B cell (primary cell): ENCODE results near the gene KCNK7. TPM values are rescaled to one million over a fixed set of nuclear protein-coding genes. Genes with fewer than 3 reads are reported as not detected.

Source experiments
- ATAC-seq: fragments of 200-7000 bp; cut with Tn5 transposase; one replicate; pipeline ENCODE4 v1.10.0; 2021; ENCODE audit warnings: low read depth, mild to moderate bottlenecking, moderate number of reproducible peaks, moderate library complexity
- CTCF ChIA-PET: fragments of 350-600 bp; sonication (Branson Sonifier 250); formaldehyde crosslinking; loops from one replicate; lab custom pipeline; 2021; ENCODE audit warnings: antibody characterized with exemption, inconsistent platforms; lab: Charles Lee
- POLR2A ChIA-PET: fragments of 350-600 bp; sonication (Branson Sonifier 250); formaldehyde crosslinking; loops from one replicate; lab custom pipeline; 2021; ENCODE audit warnings: antibody characterized with exemption; lab: Charles Lee
- DNase-seq: peaks from one replicate; pipeline ENCODE4 v3.0.0; 2013
- H2AFZ ChIP-seq: 2 replicates; pipeline ENCODE4 v1.6.1; 2012; ENCODE audit warnings: mild to moderate bottlenecking, low read depth, low read length; ENCODE audit not compliant: insufficient read depth, poor library complexity, severe bottlenecking
- H3K27ac ChIP-seq, 2 donors: 1 replicate in 1 of 2; 2 replicates in 1 of 2; pipeline ENCODE4 v1.5.1; 2012 to 2013; ENCODE audit warnings: low read length in 2 of 2, mild to moderate bottlenecking in 2 of 2, moderate library complexity in 1 of 2
- H3K27me3 ChIP-seq, 4 experiments: fragments of 200-600 bp in 1 of 4; sonication (generic) in 1 of 4; replicated peaks in 1 of 4; 1 replicate in 2 of 4; 2 replicates in 2 of 4; pipeline versions ENCODE4 v1.6.1 to v1.7.0; 2013 to 2016; ENCODE audit warnings: low read length in 3 of 4, mild to moderate bottlenecking in 2 of 4, mixed read lengths in 1 of 4, moderate library complexity in 1 of 4; ENCODE audit not compliant: insufficient read depth in 4 of 4, control insufficient read depth in 3 of 4; ENCODE audit errors: control extremely low read depth in 1 of 4
- H3K36me3 ChIP-seq, 2 experiments: replicated peaks in 1 of 2; 1 replicate in 1 of 2; 2 replicates in 1 of 2; pipeline versions ENCODE4 v1.6.1 to v1.7.1; 2013; ENCODE audit warnings: low read length in 1 of 2; ENCODE audit not compliant: insufficient read depth in 2 of 2, control insufficient read depth in 1 of 2; ENCODE audit errors: control extremely low read depth in 1 of 2, extremely low read depth in 1 of 2
- H3K4me1 ChIP-seq, 2 donors: fragments of 200-600 bp in 1 of 2; sonication (generic) in 1 of 2; 1 replicate in 1 of 2; 2 replicates in 1 of 2; pipeline versions ENCODE4 v1.5.1 to v1.6.1; 2013 to 2017; ENCODE audit warnings: low read length in 2 of 2; ENCODE audit not compliant: control insufficient read depth in 2 of 2, insufficient read depth in 2 of 2
- H3K4me2 ChIP-seq: replicated peaks from 2 replicates; pipeline ENCODE3; 2012; ENCODE audit warnings: mild to moderate bottlenecking, low read depth, low read length; ENCODE audit not compliant: poor library complexity, severe bottlenecking
- H3K4me3 ChIP-seq, 5 experiments: fragments of 200-600 bp in 1 of 5; sonication (generic) in 1 of 5; 1 replicate in 3 of 5; 2 replicates in 2 of 5; pipeline versions ENCODE4 v1.5.1 to v1.7.0; 2011 to 2016; ENCODE audit warnings: low read length in 4 of 5, mild to moderate bottlenecking in 4 of 5, low read depth in 2 of 5, control low read depth in 1 of 5, moderate library complexity in 1 of 5; ENCODE audit not compliant: insufficient read depth in 1 of 5; ENCODE audit errors: control extremely low read depth in 1 of 5, extremely low read depth in 1 of 5
- H3K79me2 ChIP-seq: fragments of 200-600 bp; sonication (generic); one replicate; pipeline ENCODE4 v1.6.0; 2016; ENCODE audit warnings: low read length; ENCODE audit not compliant: control insufficient read depth, insufficient read depth
- H3K9ac ChIP-seq: fragments of 200-600 bp; sonication (generic); 2 replicates; pipeline ENCODE4 v1.6.1; 2017; ENCODE audit warnings: mild to moderate bottlenecking, low read length, moderate library complexity
- H3K9me3 ChIP-seq, 3 donors: one replicate each; pipeline versions ENCODE4 v1.6.1 to v1.7.1; 2013; ENCODE audit warnings: low read length in 2 of 3; ENCODE audit not compliant: control insufficient read depth in 2 of 3, insufficient read depth in 1 of 3; ENCODE audit errors: control extremely low read depth in 1 of 3
- H4K20me1 ChIP-seq: 2 replicates; pipeline ENCODE4 v1.6.0; 2012; ENCODE audit warnings: mild to moderate bottlenecking, low read length; ENCODE audit not compliant: insufficient read depth, control insufficient read depth, poor library complexity, severe bottlenecking
- H3K27ac Mint-ChIP-seq: one replicate; pipeline ENCODE4 v1.8.0; 2021; ENCODE audit warnings: mixed read lengths
- H3K27me3 Mint-ChIP-seq: one replicate; pipeline ENCODE4 v1.8.0; 2021; ENCODE audit warnings: mixed read lengths
- H3K4me1 Mint-ChIP-seq: one replicate; pipeline ENCODE4 v1.8.0; 2021; ENCODE audit warnings: mixed read lengths
- H3K4me3 Mint-ChIP-seq: one replicate; pipeline ENCODE4 v1.8.0; 2021; ENCODE audit warnings: mixed read lengths
- H3K9me3 Mint-ChIP-seq: one replicate; pipeline ENCODE4 v1.8.0; 2022; ENCODE audit warnings: mixed read lengths; ENCODE audit not compliant: insufficient read depth
- EZH2 ChIP-seq: IDR thresholded peaks from 2 replicates; pipeline ENCODE4 v1.6.1; 2012; ENCODE audit warnings: borderline replicate concordance, low read depth, mild to moderate bottlenecking, moderate library complexity, low read length; ENCODE audit not compliant: insufficient read depth, poor library complexity, severe bottlenecking
- WGBS: methylation state at CpG from one replicate; pipeline ENCODE4 v1.1.5; 2013; ENCODE audit warnings: missing lambda C conversion rate; ENCODE audit not compliant: insufficient coverage; 5-methylcytosine and 5-hydroxymethylcytosine counted together
- intact Hi-C: fragments of 100-400 bp; cut with micrococcal nuclease; formaldehyde crosslinking; loops from one replicate; pipeline ENCODE4 v1.10.0; 2022
- polyA plus RNA-seq: library from polyadenylated mRNA; depleted of rRNA; stranded (reverse); fragments of >200 nt; gene quantifications from 2 replicates; pipeline ENCODE4 v1.2.3, GENCODE V29; 2012
- total RNA-seq, 2 donors: library from RNA; stranded (reverse); fragments of 120-200 nt in 1 of 2; gene quantifications; 1 replicate in 1 of 2; 2 replicates in 1 of 2; pipeline versions ENCODE4 v1.2.3 to v1.2.4, GENCODE V29; 2013 to 2022
- TF ChIP-seq, protein P1 (sequence below): fragments of 200-600 bp; IDR thresholded peaks from one replicate; pipeline ENCODE4 v1.8.0; 2022; ENCODE audit warnings: antibody characterized with exemption, mild to moderate bottlenecking

KCNK7 gene
- total and polyA plus RNA-seq, 2 donors (not counting 1 experiment from before 2014, with no cell fraction given): 2.2 to 3.5 TPM

DNA sequence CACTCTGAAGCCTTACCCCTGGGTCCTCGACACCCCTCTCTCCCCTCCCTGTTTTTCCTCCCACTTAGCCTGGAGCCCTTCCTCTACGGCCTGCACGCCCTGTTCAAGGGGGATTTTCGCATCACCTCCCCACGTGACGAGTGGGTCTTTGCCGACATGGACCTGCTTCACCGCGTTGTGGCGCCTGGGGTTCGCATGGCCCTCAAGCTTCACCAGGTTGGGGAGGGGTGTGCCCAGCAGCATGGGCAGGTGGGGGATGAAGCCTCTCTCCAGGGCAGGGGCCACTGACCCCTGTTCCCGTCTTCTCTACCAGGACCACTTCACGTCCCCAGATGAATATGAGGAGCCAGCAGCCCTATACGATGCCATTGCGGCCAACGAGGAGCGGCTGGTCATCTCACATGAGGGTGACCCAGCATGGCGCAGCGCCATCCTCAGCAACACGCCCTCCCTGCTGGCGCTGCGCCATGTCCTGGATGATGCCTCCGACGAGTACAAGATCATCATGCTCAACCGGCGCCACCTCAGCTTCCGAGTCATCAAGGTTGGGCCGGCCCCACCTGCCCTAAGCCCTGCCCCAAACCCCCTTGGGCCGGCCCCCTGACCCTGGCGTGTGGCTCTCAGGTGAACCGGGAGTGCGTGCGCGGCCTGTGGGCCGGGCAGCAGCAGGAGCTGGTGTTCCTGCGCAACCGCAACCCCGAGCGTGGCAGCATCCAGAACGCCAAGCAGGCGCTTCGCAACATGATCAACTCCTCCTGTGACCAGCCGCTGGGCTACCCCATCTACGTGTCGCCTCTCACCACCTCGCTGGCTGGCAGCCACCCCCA lies 39.5 kb upstream of the KCNK7 start:
- Histone ChIP-seq H3K79me2 (peaks cover 87% of the 10 kb centered on the region), H3K27me3 (no peaks in the 10 kb centered on the region), H3K27ac (no peak overlapping the region), H3K9me3 (no peaks in the 10 kb centered on the region), H3K4me1 (peaks cover 16 to 40% of the 10 kb centered on the region in 2 donors), H4K20me1 (peaks cover 50% of the 10 kb centered on the region), H3K36me3 (peaks cover 0 to 47% of the 10 kb centered on the region in 2 experiments), H2AFZ (no peak overlapping the region), H3K4me2 (no peak overlapping the region), H3K9ac (no peak overlapping the region), H3K4me3 (no peak overlapping the region)
- TF ChIP-seq EZH2: no peak
- TF ChIP-seq, protein P1, sequence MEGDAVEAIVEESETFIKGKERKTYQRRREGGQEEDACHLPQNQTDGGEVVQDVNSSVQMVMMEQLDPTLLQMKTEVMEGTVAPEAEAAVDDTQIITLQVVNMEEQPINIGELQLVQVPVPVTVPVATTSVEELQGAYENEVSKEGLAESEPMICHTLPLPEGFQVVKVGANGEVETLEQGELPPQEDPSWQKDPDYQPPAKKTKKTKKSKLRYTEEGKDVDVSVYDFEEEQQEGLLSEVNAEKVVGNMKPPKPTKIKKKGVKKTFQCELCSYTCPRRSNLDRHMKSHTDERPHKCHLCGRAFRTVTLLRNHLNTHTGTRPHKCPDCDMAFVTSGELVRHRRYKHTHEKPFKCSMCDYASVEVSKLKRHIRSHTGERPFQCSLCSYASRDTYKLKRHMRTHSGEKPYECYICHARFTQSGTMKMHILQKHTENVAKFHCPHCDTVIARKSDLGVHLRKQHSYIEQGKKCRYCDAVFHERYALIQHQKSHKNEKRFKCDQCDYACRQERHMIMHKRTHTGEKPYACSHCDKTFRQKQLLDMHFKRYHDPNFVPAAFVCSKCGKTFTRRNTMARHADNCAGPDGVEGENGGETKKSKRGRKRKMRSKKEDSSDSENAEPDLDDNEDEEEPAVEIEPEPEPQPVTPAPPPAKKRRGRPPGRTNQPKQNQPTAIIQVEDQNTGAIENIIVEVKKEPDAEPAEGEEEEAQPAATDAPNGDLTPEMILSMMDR: no peak
- WGBS: 97% methylated on average over 45 of the region's 46 CpGs
- ATAC-seq (no peak), DNase-seq (no peak)
- CTCF ChIA-PET: interaction anchor here (1.0 kb wide), 1 partner anchor 9 kb away, joined by 3 read pairs; no protein-coding TSS in a partner anchor
- H3K4me3 Mint-ChIP-seq: no peak overlapping the region
- peaks cover 27% of the 10 kb centered on the region for H3K4me1 Mint-ChIP-seq
- H3K9me3 Mint-ChIP-seq: no peaks in the 10 kb centered on the region
- intact Hi-C loops: no loop called here
- peak overlapping the region; percentile 37 for H3K27ac Mint-ChIP-seq
- H3K27me3 Mint-ChIP-seq: no peaks in the 10 kb centered on the region
- POLR2A ChIA-PET: interaction anchor here (0.6 to 1.1 kb wide), 2 partner anchors 15 to 402 kb away, joined by 3 to 4 read pairs; no protein-coding TSS in a partner anchor

DNA sequence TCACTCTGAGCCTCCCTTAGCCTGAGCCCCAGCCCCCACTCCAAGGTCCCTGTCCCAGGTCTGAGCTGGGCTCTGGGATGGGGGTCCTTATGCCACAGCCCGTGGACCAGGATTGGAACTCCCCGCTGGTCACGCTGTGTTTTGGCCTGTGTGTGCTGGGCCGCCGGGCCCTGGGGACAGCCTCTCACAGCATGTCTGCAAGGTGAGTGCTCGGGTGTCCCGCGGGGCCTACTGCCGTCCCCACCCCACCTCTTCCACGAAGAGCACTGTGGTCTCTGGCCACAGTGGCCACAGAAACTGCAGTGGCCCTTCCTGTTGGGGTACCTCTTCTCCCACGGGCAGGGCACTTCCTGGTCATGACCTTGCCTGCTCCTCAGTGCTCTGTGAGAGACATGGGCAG lies 38.8 kb upstream of the KCNK7 start:
- intact Hi-C loops: no loop called here
- Histone ChIP-seq H3K27me3 (no peaks in the 10 kb centered on the region), H3K4me2 (no peak overlapping the region), H3K9ac (no peak overlapping the region), H3K79me2 (peaks cover 87% of the 10 kb centered on the region), H3K4me3 (no peak overlapping the region), H3K4me1 (peaks cover 12 to 34% of the 10 kb centered on the region in 2 donors), H3K36me3 (peaks cover 0 to 54% of the 10 kb centered on the region in 2 experiments), H2AFZ (no peak overlapping the region), H3K27ac (no peak overlapping the region), H3K9me3 (no peaks in the 10 kb centered on the region), H4K20me1 (peaks cover 54% of the 10 kb centered on the region)
- H3K27ac Mint-ChIP-seq: no peak overlapping the region
- no peak overlapping the region for H3K4me3 Mint-ChIP-seq
- no peak for TF ChIP-seq EZH2
- TF ChIP-seq, protein P1: no peak
- CTCF ChIA-PET: interaction anchor here (1.0 kb wide), 1 partner anchor 9 kb away, joined by 4 read pairs; no protein-coding TSS in a partner anchor
- peaks cover 22% of the 10 kb centered on the region for H3K4me1 Mint-ChIP-seq
- DNase-seq (no peak), ATAC-seq (no peak)
- POLR2A ChIA-PET: no interaction called here
- H3K27me3 Mint-ChIP-seq: no peaks in the 10 kb centered on the region
- WGBS: 87% methylated on average over 10 of the region's 11 CpGs
- no peaks in the 10 kb centered on the region for H3K9me3 Mint-ChIP-seq
